Psoas muscle (tissue), 7 donors: Measurements from ENCODE around the gene VIPR1. TPM values are rescaled to one million over a fixed set of nuclear protein-coding genes. Genes with fewer than 3 reads are reported as not detected.

Experiments
- polyA plus RNA-seq, 3 donors: library from polyadenylated mRNA; stranded (reverse); fragments of 200-250 nt; gene quantifications; one replicate each; pipeline ENCODE4 v1.2.3, GENCODE V29; 2013
- total RNA-seq, 4 donors: library from RNA; stranded (reverse); fragmentation: NEBNext Ultra II Directional in 2 of 4; extraction: Animal tissue kit (Norgen Biotek cat#: 25700) in 2 of 4; gene quantifications; one replicate each; pipeline versions ENCODE4 v1.2.1 to v1.2.4, GENCODE V29; 2021 to 2023
- donor health status: healthy with polysubstance abuse.
- donor health status: DM: no; HTN: no; CAD: no; lungs with moderate emphysema.
- donor health status: Bipolar disorder and iron deficiency.
- donor health status: healthy.
- donor health status: DM: no; HTN: no; CAD: no.
- donor health status: DM: no; HTN: no; CAD: no.
- donor health status: DM: yes; HTN: yes; CAD: no.

Gene VIPR1
- total and polyA plus RNA-seq, 7 donors: 0.28 to 1.8 (median 0.69) TPM

Other genes with a start within 250 kb of the VIPR1 start
- not detected for gene CCK, start 236.5 kb upstream of the VIPR1 start, total RNA-seq
- under 1 TPM in 2 of 3 donors, not detected in 1; 0.22 to 0.31 TPM for gene CCK, start 236.5 kb upstream of the VIPR1 start, polyA plus RNA-seq
- not detected for gene LYZL4, start 92.0 kb upstream of the VIPR1 start, total RNA-seq
- not detected for gene LYZL4, start 92.0 kb upstream of the VIPR1 start, polyA plus RNA-seq
- gene SEC22C, start 79.3 kb downstream of the VIPR1 start, total RNA-seq: 10 to 100 TPM; 13.0 to 31.0 (median 15.5) TPM
- gene SEC22C, start 79.3 kb downstream of the VIPR1 start, polyA plus RNA-seq: 10 to 100 TPM; 11.2 to 46.8 (median 15.5) TPM
- 10 to 100 TPM in 1 of 4 donors, 1 to 10 TPM in 3; 8.2 to 11.2 (median 9.5) TPM for gene SS18L2, start 88.2 kb downstream of the VIPR1 start, total RNA-seq
- gene SS18L2, start 88.2 kb downstream of the VIPR1 start, polyA plus RNA-seq: 10 to 100 TPM; 16.8 to 31.6 (median 20.1) TPM
- gene NKTR, start 98.0 kb downstream of the VIPR1 start, total RNA-seq: 10 to 100 TPM; 12.9 to 23.0 (median 17.6) TPM
- 10 to 100 TPM in 2 of 3 donors, 1 to 10 TPM in 1; 9.0 to 14.1 (median 11.1) TPM for gene NKTR, start 98.0 kb downstream of the VIPR1 start, polyA plus RNA-seq
- gene ZBTB47, start 151.1 kb downstream of the VIPR1 start, total RNA-seq: 100 to 1,000 TPM in 2 of 4 donors, 10 to 100 TPM in 2; 87.2 to 151 (median 110) TPM
- gene ZBTB47, start 151.1 kb downstream of the VIPR1 start, polyA plus RNA-seq: 10 to 100 TPM; 41.6 to 90.3 (median 72.6) TPM
- gene KLHL40, start 182.9 kb downstream of the VIPR1 start, total RNA-seq: 100 to 1,000 TPM; 241 to 923 (median 381) TPM
- 100 to 1,000 TPM; 306 to 822 (median 392) TPM for gene KLHL40, start 182.9 kb downstream of the VIPR1 start, polyA plus RNA-seq
- 100 to 1,000 TPM; 157 to 276 (median 212) TPM for gene HHATL, start 200.2 kb downstream of the VIPR1 start, total RNA-seq
- gene HHATL, start 200.2 kb downstream of the VIPR1 start, polyA plus RNA-seq: 100 to 1,000 TPM in 1 of 3 donors, 10 to 100 TPM in 2; 37.0 to 188 (median 50.4) TPM